ENCODE data around the gene ABLIM1. TPM values are rescaled to one million over a fixed set of nuclear protein-coding genes. Genes with fewer than 3 reads are reported as not detected.

Gene ABLIM1
- total and polyA plus RNA-seq, 2 experiments from 2014 or later, result 21.9 to 45.1 TPM

GRCh38 chr10:114694062-114694461 is 36.0 kb upstream of the ABLIM1 start (continued):
- no peak for TF ChIP-seq ETS1 (IDR thresholded peaks at IDR 0.05)
- TF ChIP-seq ZNF462 (CRISPR knock-in tag; IDR thresholded peaks at IDR 0.05), result no peak

- H4K20me1 ChIP-seq (replicated peaks; ENCODE audit: insufficient read depth), result no peaks in the 10 kb centered on the region
- no peaks in the 10 kb centered on the region for H3K36me3 ChIP-seq (ENCODE audit: insufficient read depth)
- DNase-seq (ENCODE audit: low spot score) (peak; percentile 20), ATAC-seq (no peak)
- Mint-ChIP-seq H3K9me3 (no peaks in the 10 kb centered on the region), H3K4me3 (no peak overlapping the region), H3K36me3 (ENCODE audit: low read depth) (no peaks in the 10 kb centered on the region), H3K27ac (no peak overlapping the region), H3K4me1 (peaks cover 11% of the 10 kb centered on the region; the same call in 2 of the 3 replicates), H3K27me3 (ENCODE audit: insufficient read depth, low read depth, poor library complexity) (peaks cover 5% of the 10 kb centered on the region)
- H3K4me1 ChIP-seq (ENCODE audit: insufficient read depth), result peaks cover 4% of the 10 kb centered on the region; the same call in 1 of the 2 replicates
- H3K9me2 ChIP-seq (ENCODE audit: insufficient read depth), result no peaks in the 10 kb centered on the region
- H3F3A ChIP-seq (replicated peaks; ENCODE audit: low read depth), result no peaks in the 10 kb centered on the region
- H2AFZ ChIP-seq, result no peak overlapping the region
- H3K27me3 ChIP-seq (ENCODE audit: insufficient read depth), result no peaks in the 10 kb centered on the region
- no peaks in the 10 kb centered on the region for H3K79me2 ChIP-seq (replicated peaks; ENCODE audit: insufficient read depth)
- no peak overlapping the region for H3K27ac ChIP-seq (ENCODE audit: low read depth)
- no peak overlapping the region for H3K4me3 ChIP-seq
- H3K4me2 ChIP-seq, result no peak overlapping the region
- TF ChIP-seq JUNB (IDR thresholded peaks at IDR 0.05; ENCODE audit: unreplicated experiment), result no peak
- TF ChIP-seq NANOG (IDR thresholded peaks at IDR 0.05; ENCODE audit: borderline replicate concordance), result no peak
- TF ChIP-seq STAT1 (IDR thresholded peaks at IDR 0.05; ENCODE audit: unreplicated experiment), result no peak
- TF ChIP-seq ZNF114 (CRISPR knock-in tag; IDR thresholded peaks at IDR 0.05), result no peak
- TF ChIP-seq ZNF462 (CRISPR knock-in tag; IDR thresholded peaks at IDR 0.05), result no peak
- TF ChIP-seq EZH2 (IDR thresholded peaks at IDR 0.05; ENCODE audit: low read depth, unreplicated experiment), result no peak
- TF ChIP-seq CREB1 (CRISPR knock-in tag; IDR thresholded peaks at IDR 0.05; ENCODE audit: low read depth), result no peak
Measured at GRCh38 chr10:114691442-114691941, 33.4 kb upstream of the ABLIM1 start.
